PC-9 (cell line): ENCODE measurements around the gene VAV3.

ENCODE experiments used
- EZH2 ChIP-seq: fragments of 200-600 bp; sonication (generic); IDR thresholded peaks from 2 replicates; pipeline ENCODE4 v1.8.0; 2017; ENCODE audit warnings: antibody characterized with exemption, low read depth
- TF ChIP-seq, protein P1 (sequence below): fragments of 200-600 bp; sonication (generic); conservative IDR thresholded peaks from 2 replicates; pipeline ENCODE4 v1.6.1; 2017; ENCODE audit warnings: mixed run types, antibody characterized with exemption, mild to moderate bottlenecking, moderate library complexity

DNA sequence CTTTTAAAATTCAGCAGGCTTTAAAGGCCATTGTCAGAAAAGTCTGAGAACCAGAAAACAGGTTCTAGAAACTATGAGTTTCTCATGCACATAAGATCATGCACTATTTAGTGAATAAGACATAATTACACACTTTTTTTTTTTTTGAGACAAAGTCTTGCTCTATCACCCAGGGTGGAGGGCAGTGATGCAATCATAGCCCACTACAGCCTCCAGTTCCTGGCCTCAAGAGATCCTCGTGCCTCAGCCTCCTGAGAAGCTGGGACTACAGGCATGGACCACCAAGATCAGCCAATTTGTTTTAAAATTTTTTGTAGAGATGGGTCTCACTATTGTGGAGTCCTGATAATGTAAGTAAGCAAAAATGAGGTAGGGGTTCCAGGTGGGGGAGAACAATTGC lies 134.9 kb downstream of the VAV3 start:
- TF ChIP-seq, protein P1, sequence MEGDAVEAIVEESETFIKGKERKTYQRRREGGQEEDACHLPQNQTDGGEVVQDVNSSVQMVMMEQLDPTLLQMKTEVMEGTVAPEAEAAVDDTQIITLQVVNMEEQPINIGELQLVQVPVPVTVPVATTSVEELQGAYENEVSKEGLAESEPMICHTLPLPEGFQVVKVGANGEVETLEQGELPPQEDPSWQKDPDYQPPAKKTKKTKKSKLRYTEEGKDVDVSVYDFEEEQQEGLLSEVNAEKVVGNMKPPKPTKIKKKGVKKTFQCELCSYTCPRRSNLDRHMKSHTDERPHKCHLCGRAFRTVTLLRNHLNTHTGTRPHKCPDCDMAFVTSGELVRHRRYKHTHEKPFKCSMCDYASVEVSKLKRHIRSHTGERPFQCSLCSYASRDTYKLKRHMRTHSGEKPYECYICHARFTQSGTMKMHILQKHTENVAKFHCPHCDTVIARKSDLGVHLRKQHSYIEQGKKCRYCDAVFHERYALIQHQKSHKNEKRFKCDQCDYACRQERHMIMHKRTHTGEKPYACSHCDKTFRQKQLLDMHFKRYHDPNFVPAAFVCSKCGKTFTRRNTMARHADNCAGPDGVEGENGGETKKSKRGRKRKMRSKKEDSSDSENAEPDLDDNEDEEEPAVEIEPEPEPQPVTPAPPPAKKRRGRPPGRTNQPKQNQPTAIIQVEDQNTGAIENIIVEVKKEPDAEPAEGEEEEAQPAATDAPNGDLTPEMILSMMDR = no peak
- TF ChIP-seq EZH2 = no peak
